Neural progenitor cell (in vitro differentiated cells): ENCODE results near the gene GGT5. TPM values are rescaled to one million over a fixed set of nuclear protein-coding genes. Genes with fewer than 3 reads are reported as not detected.

Experiments
- DNase-seq: peaks from one replicate; pipeline ENCODE4 v3.0.0-alpha.2; 2016; ENCODE audit warnings: low spot score
- H2AFZ ChIP-seq: fragments of 200-600 bp; sonication (generic); replicated peaks from 2 replicates; pipeline ENCODE4 v1.6.1; 2016; ENCODE audit warnings: antibody characterized with exemption
- H3F3A ChIP-seq: fragments of 200-600 bp; sonication (generic); 2 replicates; pipeline ENCODE4 v1.6.1; 2016; ENCODE audit warnings: antibody characterized with exemption, low read depth
- H3K27ac ChIP-seq: fragments of 200-600 bp; sonication (generic); 2 replicates; pipeline ENCODE4 v1.5.1; 2016; ENCODE audit warnings: mild to moderate bottlenecking
- H3K27me3 ChIP-seq: fragments of 200-600 bp; sonication (generic); 2 replicates; pipeline ENCODE4 v1.6.1; 2016; ENCODE audit warnings: mild to moderate bottlenecking, moderate library complexity
- H3K36me3 ChIP-seq: fragments of 200-600 bp; sonication (generic); 2 replicates; pipeline ENCODE4 v1.5.1; 2016
- H3K4me1 ChIP-seq: fragments of 200-600 bp; sonication (generic); 2 replicates; pipeline ENCODE4 v1.6.1; 2016; ENCODE audit warnings: mixed run types
- H3K4me2 ChIP-seq: fragments of 200-600 bp; sonication (generic); 2 replicates; pipeline ENCODE4 v1.6.1; 2016
- H3K4me3 ChIP-seq: fragments of 200-600 bp; sonication (generic); 2 replicates; pipeline ENCODE4 v1.5.1; 2016
- H3K79me2 ChIP-seq: fragments of 200-600 bp; sonication (generic); 2 replicates; pipeline ENCODE4 v1.6.1; 2016; ENCODE audit warnings: low read depth
- H3K9ac ChIP-seq: fragments of 200-600 bp; sonication (generic); 2 replicates; pipeline ENCODE4 v1.6.1; 2016
- H3K9me3 ChIP-seq: fragments of 200-600 bp; sonication (generic); 2 replicates; pipeline ENCODE4 v1.5.1; 2016; ENCODE audit warnings: low read depth
- H4K20me1 ChIP-seq: fragments of 200-600 bp; sonication (generic); 2 replicates; pipeline ENCODE4 v1.6.1; 2016; ENCODE audit warnings: low read depth
- H3K27ac Mint-ChIP-seq: 3 replicates; pipeline ENCODE4 v1.8.0; 2021; ENCODE audit warnings: mixed read lengths
- H3K27me3 Mint-ChIP-seq: 2 replicates; pipeline ENCODE4 v1.8.0; 2022; ENCODE audit warnings: low read depth, mild to moderate bottlenecking, inconsistent platforms, moderate library complexity, mixed read lengths; ENCODE audit not compliant: insufficient read depth
- H3K36me3 Mint-ChIP-seq: 3 replicates; pipeline ENCODE4 v1.8.0; 2021; ENCODE audit warnings: mixed read lengths
- H3K4me1 Mint-ChIP-seq: 3 replicates; pipeline ENCODE4 v1.8.0; 2021; ENCODE audit warnings: mixed read lengths
- H3K4me3 Mint-ChIP-seq: 3 replicates; pipeline ENCODE4 v1.8.0; 2021; ENCODE audit warnings: mild to moderate bottlenecking, moderate library complexity, mixed read lengths
- H3K9me3 Mint-ChIP-seq: 3 replicates; pipeline ENCODE4 v1.8.0; 2020; ENCODE audit warnings: mixed read lengths
- EZH2 ChIP-seq: fragments of 200-600 bp; sonication (generic); IDR thresholded peaks from 2 replicates; pipeline ENCODE4 v1.6.1; 2017; ENCODE audit warnings: antibody characterized with exemption, mild to moderate bottlenecking, moderate library complexity
- EZH2phosphoT487 ChIP-seq: fragments of 200-600 bp; sonication (generic); IDR thresholded peaks from 2 replicates; pipeline ENCODE4 v1.6.1; 2017; ENCODE audit warnings: antibody characterized with exemption
- total RNA-seq: library from RNA; depleted of rRNA; stranded (reverse); fragments of >200 nt; gene quantifications from 2 replicates; pipeline ENCODE4 v1.2.3, GENCODE V29; 2015; ENCODE audit warnings: low replicate concordance
- TF ChIP-seq, protein P1 (sequence below): fragments of 200-600 bp; sonication (generic); IDR thresholded peaks from 2 replicates; pipeline ENCODE4 v1.5.1; 2017; ENCODE audit warnings: antibody characterized with exemption, mild to moderate bottlenecking

Gene GGT5
- total RNA-seq, 1 donor from 2014 or later = not detected

DNA sequence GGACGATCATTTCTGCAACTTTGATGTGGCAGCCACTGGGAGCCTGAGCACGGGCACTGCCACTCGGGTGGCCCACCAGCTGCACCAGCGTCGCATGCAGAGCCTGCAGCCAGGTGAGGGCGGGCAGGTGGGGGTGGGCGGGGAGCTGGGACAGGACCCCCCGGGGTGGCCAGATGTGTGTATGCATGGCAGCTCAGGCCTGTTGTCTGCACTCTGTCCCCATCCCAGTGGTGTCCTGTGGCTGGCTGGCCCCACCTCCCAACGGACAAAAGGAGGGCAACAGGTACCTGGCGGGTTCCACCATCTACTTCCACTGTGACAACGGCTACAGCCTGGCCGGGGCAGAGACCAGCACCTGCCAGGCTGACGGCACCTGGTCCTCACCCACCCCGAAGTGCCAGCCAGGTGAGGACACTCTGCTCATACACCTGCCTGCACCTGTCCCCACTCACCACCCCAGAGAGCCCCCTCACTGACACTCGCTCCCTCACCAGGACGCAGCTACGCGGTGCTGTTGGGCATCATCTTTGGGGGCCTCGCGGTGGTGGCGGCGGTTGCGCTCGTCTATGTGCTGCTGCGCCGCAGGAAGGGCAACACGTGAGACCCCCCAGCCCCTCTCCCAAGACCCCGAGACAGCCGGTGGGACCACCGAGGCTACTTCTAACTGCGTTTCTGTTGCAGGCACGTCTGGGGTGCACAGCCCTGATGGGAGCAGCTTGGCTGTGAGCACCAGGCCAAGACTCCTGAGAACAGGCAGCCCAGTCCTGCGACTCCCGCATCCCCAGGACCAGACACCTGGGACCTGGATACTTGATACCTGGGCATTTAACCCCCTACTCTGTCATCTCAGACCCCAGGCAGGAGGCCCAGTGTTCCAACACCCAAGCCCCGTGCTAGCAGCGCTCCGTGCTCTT lies 56.9 kb downstream of the GGT5 start:
- Mint-ChIP-seq H3K4me3 (no peak overlapping the region), H3K36me3 (no peaks in the 10 kb centered on the region), H3K9me3 (no peaks in the 10 kb centered on the region), H3K27ac (no peak overlapping the region), H3K4me1 (peaks cover 3% of the 10 kb centered on the region), H3K27me3 (peaks cover 2% of the 10 kb centered on the region)
- H3K4me2 ChIP-seq = no peak overlapping the region
- H2AFZ ChIP-seq = no peak overlapping the region
- no peaks in the 10 kb centered on the region for H3K79me2 ChIP-seq
- H3K36me3 ChIP-seq = no peaks in the 10 kb centered on the region
- no peaks in the 10 kb centered on the region for H3K9me3 ChIP-seq
- H3K9ac ChIP-seq = no peak overlapping the region
- no peaks in the 10 kb centered on the region for H3K4me1 ChIP-seq
- H3K27ac ChIP-seq = no peak overlapping the region
- H4K20me1 ChIP-seq = no peaks in the 10 kb centered on the region
- H3F3A ChIP-seq = no peaks in the 10 kb centered on the region
- no peak for DNase-seq
- H3K4me3 ChIP-seq = no peak overlapping the region
- H3K27me3 ChIP-seq = no peaks in the 10 kb centered on the region
- TF ChIP-seq EZH2phosphoT487 (no peak), EZH2 (no peak)
- TF ChIP-seq, protein P1, sequence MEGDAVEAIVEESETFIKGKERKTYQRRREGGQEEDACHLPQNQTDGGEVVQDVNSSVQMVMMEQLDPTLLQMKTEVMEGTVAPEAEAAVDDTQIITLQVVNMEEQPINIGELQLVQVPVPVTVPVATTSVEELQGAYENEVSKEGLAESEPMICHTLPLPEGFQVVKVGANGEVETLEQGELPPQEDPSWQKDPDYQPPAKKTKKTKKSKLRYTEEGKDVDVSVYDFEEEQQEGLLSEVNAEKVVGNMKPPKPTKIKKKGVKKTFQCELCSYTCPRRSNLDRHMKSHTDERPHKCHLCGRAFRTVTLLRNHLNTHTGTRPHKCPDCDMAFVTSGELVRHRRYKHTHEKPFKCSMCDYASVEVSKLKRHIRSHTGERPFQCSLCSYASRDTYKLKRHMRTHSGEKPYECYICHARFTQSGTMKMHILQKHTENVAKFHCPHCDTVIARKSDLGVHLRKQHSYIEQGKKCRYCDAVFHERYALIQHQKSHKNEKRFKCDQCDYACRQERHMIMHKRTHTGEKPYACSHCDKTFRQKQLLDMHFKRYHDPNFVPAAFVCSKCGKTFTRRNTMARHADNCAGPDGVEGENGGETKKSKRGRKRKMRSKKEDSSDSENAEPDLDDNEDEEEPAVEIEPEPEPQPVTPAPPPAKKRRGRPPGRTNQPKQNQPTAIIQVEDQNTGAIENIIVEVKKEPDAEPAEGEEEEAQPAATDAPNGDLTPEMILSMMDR = no peak

DNA sequence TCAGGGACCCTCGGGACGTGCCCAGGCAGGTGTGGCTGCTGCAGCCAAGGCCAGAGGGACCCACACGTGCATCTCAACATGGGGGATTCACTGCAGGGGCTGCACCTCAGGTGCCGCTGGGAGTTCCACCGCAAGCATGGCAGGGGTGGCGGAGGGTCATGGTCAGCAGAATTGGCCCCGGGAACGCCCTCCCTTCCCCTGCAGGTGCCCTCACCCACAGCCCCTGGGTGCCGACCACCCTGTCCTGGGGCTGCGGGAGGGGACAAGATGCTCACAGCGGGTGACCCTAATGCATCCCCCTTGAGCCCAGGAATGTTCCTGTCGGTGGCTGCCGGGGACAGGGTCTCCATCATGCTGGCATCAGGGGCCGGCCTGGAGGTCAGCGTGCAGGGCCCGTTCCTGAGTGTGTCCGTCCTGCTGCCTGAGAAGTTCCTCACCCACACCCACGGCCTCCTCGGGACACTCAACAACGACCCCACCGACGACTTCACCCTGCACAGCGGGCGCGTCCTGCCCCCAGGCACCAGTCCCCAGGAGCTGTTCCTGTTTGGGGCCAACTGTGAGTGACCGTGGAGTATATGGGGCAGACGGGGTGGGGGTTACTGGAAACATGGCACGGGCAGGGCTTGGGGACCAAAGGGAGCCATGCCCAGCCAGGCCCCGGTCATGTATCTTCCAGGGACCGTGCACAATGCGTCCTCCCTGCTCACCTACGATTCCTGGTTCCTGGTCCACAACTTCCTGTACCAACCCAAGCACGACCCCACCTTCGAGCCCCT lies 57.8 kb downstream of the GGT5 start:
- Mint-ChIP-seq H3K4me1 (peaks cover 3% of the 10 kb centered on the region), H3K36me3 (no peaks in the 10 kb centered on the region), H3K27ac (no peak overlapping the region), H3K9me3 (no peaks in the 10 kb centered on the region), H3K27me3 (peaks cover 2% of the 10 kb centered on the region), H3K4me3 (peak overlapping the region; percentile 60)
- no peaks in the 10 kb centered on the region for H3K36me3 ChIP-seq
- no peaks in the 10 kb centered on the region for H3K79me2 ChIP-seq
- no peaks in the 10 kb centered on the region for H3K9me3 ChIP-seq
- H3K27ac ChIP-seq = no peak overlapping the region
- DNase-seq = no peak
- no peaks in the 10 kb centered on the region for H3K4me1 ChIP-seq
- no peak overlapping the region for H3K9ac ChIP-seq
- no peak overlapping the region for H3K4me3 ChIP-seq
- no peak overlapping the region for H3K4me2 ChIP-seq
- no peaks in the 10 kb centered on the region for H4K20me1 ChIP-seq
- H3F3A ChIP-seq = no peaks in the 10 kb centered on the region
- H3K27me3 ChIP-seq = no peaks in the 10 kb centered on the region
- TF ChIP-seq EZH2phosphoT487 (no peak), EZH2 (no peak)
- H2AFZ ChIP-seq = no peak overlapping the region

DNA sequence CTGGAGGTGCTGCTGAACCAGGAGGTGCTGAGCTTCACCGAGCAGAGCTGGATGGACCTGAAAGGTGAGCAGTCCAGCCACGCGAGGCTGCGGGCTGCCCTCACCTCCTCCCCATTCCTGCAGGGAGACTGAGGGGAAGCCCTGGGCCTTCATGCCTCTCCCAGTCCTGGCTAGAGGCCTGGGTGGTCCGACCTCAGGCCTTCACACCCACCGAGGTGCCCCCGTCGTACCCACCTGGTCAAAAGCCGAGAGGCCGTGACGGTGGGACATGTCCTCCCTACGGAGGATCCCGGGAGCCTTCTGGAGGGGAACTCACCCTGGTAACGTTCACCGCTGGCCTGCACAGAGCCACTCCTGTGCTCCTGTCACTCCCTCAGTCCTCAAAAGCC lies 58.5 kb downstream of the GGT5 start:
- no peak overlapping the region for H3K9ac ChIP-seq
- Mint-ChIP-seq H3K36me3 (no peaks in the 10 kb centered on the region), H3K9me3 (no peaks in the 10 kb centered on the region), H3K4me3 (no peak overlapping the region), H3K27me3 (peaks cover 5% of the 10 kb centered on the region), H3K4me1 (peaks cover 6% of the 10 kb centered on the region), H3K27ac (no peak overlapping the region)
- TF ChIP-seq EZH2 (no peak), EZH2phosphoT487 (no peak)
- TF ChIP-seq, protein P1 = no peak
- no peaks in the 10 kb centered on the region for H3K27me3 ChIP-seq
- DNase-seq = no peak
- no peak overlapping the region for H3K27ac ChIP-seq
- no peak overlapping the region for H2AFZ ChIP-seq
- H3K4me3 ChIP-seq = no peak overlapping the region
- H3K9me3 ChIP-seq = no peaks in the 10 kb centered on the region
- no peaks in the 10 kb centered on the region for H3K79me2 ChIP-seq
- H4K20me1 ChIP-seq = no peaks in the 10 kb centered on the region
- H3K4me1 ChIP-seq = peaks cover 5% of the 10 kb centered on the region
- H3F3A ChIP-seq = no peaks in the 10 kb centered on the region
- no peaks in the 10 kb centered on the region for H3K36me3 ChIP-seq
- no peak overlapping the region for H3K4me2 ChIP-seq
